ENCODE results near the gene PTPRN2. TPM values are rescaled to one million over a fixed set of nuclear protein-coding genes. Genes with fewer than 3 reads are reported as not detected.

Gene PTPRN2
- polyA plus RNA-seq, 1 experiment, result 0.02 TPM

GRCh38 chr7:157834501-157835163 lies 753.0 kb downstream of the PTPRN2 start:
- TF ChIP-seq, protein P1, sequence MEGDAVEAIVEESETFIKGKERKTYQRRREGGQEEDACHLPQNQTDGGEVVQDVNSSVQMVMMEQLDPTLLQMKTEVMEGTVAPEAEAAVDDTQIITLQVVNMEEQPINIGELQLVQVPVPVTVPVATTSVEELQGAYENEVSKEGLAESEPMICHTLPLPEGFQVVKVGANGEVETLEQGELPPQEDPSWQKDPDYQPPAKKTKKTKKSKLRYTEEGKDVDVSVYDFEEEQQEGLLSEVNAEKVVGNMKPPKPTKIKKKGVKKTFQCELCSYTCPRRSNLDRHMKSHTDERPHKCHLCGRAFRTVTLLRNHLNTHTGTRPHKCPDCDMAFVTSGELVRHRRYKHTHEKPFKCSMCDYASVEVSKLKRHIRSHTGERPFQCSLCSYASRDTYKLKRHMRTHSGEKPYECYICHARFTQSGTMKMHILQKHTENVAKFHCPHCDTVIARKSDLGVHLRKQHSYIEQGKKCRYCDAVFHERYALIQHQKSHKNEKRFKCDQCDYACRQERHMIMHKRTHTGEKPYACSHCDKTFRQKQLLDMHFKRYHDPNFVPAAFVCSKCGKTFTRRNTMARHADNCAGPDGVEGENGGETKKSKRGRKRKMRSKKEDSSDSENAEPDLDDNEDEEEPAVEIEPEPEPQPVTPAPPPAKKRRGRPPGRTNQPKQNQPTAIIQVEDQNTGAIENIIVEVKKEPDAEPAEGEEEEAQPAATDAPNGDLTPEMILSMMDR (IDR thresholded peaks at IDR 0.05; ENCODE audit: low read depth, low read length), result no peak
- no peak for DNase-seq (ENCODE audit: low read depth, low spot score)
- Histone ChIP-seq H3K9me3 (ENCODE audit: control insufficient read depth, insufficient read depth, low read length) (peaks cover 80% of the 10 kb centered on the region), H3K4me3 (ENCODE audit: low read depth, low read length) (no peak overlapping the region), H3K27ac (ENCODE audit: low read depth, low read length) (no peak overlapping the region), H3K27me3 (ENCODE audit: control insufficient read depth, insufficient read depth, low read length) (no peaks in the 10 kb centered on the region)
- POLR2A ChIA-PET, result no interaction called here
- CTCF ChIA-PET, result no interaction called here

- Histone ChIP-seq H3K4me3 (ENCODE audit: low read depth, low read length) (no peak overlapping the region), H3K9me3 (ENCODE audit: control insufficient read depth, insufficient read depth, low read length) (peaks cover 86% of the 10 kb centered on the region), H3K27ac (ENCODE audit: low read depth, low read length) (no peak overlapping the region), H3K27me3 (ENCODE audit: control insufficient read depth, insufficient read depth, low read length) (no peaks in the 10 kb centered on the region)
- TF ChIP-seq, protein P1 (IDR thresholded peaks at IDR 0.05; ENCODE audit: low read depth, low read length), result no peak
- ChIA-PET CTCF (no interaction called here), POLR2A (no interaction called here)
- DNase-seq (ENCODE audit: low read depth, low spot score), result no peak
Measured at GRCh38 chr7:157832866-157833607, 754.6 kb downstream of the PTPRN2 start.

GRCh38 chr7:157832421-157832820 lies 755.2 kb downstream of the PTPRN2 start:
- CTCF ChIA-PET, result no interaction called here
- DNase-seq (ENCODE audit: low read depth, low spot score), result no peak
- H3K27ac ChIP-seq (ENCODE audit: low read depth, low read length), result no peak overlapping the region
- H3K27me3 ChIP-seq (ENCODE audit: control insufficient read depth, insufficient read depth, low read length), result no peaks in the 10 kb centered on the region
- H3K4me3 ChIP-seq (ENCODE audit: low read depth, low read length), result no peak overlapping the region
- TF ChIP-seq, protein P1 (IDR thresholded peaks at IDR 0.05; ENCODE audit: low read depth, low read length), result no peak
- peaks cover 86% of the 10 kb centered on the region for H3K9me3 ChIP-seq (ENCODE audit: control insufficient read depth, insufficient read depth, low read length)
- POLR2A ChIA-PET, result no interaction called here

DNA sequence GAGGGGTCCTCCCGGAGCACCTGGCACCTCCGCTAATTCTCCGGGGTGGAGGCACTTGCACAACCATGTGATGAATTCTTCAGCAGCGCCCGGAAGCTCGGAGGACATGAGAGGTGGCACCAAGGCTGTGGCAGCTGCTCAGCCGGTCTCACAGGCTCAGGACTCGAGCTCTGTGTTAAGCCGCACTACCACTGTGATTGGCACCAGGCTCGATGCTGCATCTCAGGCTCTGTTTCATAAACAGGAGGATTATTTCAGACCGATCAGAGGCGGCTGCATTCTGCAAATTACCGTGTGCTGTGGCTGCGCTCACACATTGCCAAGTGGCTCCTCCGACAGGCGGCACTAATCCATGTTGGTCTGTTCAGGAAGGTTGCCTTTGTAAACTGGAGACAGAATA lies 755.6 kb downstream of the PTPRN2 start:
- POLR2A ChIA-PET, result no interaction called here
- no peaks in the 10 kb centered on the region for H3K27me3 ChIP-seq (ENCODE audit: control insufficient read depth, insufficient read depth, low read length)
- TF ChIP-seq, protein P1 (IDR thresholded peaks at IDR 0.05; ENCODE audit: low read depth, low read length), result no peak

DNA sequence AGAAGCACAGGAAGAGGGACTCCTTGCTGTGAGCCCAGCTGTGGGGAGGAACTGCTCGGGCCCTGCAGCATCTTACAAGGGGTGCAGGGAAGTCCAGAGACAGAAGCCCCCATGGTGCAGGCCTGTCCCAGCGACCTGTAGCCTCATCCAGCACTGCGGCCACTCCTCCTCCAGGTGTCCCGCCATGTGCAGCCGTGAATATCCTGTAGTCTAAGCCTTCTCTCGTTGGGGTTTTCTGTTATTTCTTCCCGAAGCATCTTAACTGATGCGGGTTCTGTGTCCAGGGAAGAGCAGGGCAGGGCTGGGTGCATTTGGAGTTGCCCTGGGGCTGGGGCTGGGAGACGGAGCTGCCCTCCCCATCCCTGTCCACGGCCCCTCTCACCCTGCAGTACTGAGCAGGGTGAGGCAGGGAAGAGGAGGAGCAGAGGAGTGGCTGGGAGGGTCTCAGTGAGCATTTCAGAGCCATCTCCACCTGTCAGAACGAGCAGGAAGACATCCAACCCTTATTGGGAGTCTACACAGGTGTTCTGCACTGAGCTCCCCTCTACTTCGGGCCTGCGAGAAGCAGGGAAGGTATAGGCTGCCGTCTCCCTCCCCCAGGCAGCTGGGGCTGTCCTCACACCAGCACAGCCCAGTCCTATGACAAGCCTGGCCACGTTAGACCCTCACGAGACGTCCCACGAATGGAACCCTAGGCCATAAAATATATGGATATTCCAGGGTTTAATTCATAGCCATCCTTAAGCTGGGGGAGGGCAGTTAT lies 756.3 kb downstream of the PTPRN2 start:
- H3K9me3 ChIP-seq (ENCODE audit: control insufficient read depth, insufficient read depth, low read length), result peaks cover 88% of the 10 kb centered on the region
- CTCF ChIA-PET, result no interaction called here
- TF ChIP-seq, protein P1 (IDR thresholded peaks at IDR 0.05; ENCODE audit: low read depth, low read length), result no peak

More for the DNA sequence above, 755.6 kb downstream of the PTPRN2 start:
- no peak overlapping the region for H3K27ac ChIP-seq (ENCODE audit: low read depth, low read length)
- H3K9me3 ChIP-seq (ENCODE audit: control insufficient read depth, insufficient read depth, low read length), result peaks cover 86% of the 10 kb centered on the region
- no peak overlapping the region for H3K4me3 ChIP-seq (ENCODE audit: low read depth, low read length)
- no peak for DNase-seq (ENCODE audit: low read depth, low spot score)
- CTCF ChIA-PET, result no interaction called here

More for the DNA sequence above, 756.3 kb downstream of the PTPRN2 start:
- no peak for DNase-seq (ENCODE audit: low read depth, low spot score)
- no peak overlapping the region for H3K27ac ChIP-seq (ENCODE audit: low read depth, low read length)
- POLR2A ChIA-PET, result no interaction called here
- no peaks in the 10 kb centered on the region for H3K27me3 ChIP-seq (ENCODE audit: control insufficient read depth, insufficient read depth, low read length)
- no peak overlapping the region for H3K4me3 ChIP-seq (ENCODE audit: low read depth, low read length)
